GM12801 (cell line): ENCODE results near the gene SYNE1.

Experiments used
- TF ChIP-seq, protein P1 (sequence below): IDR thresholded peaks from one replicate; pipeline ENCODE4 v1.5.1; 2011; ENCODE audit warnings: control low read depth; ENCODE audit not compliant: insufficient read length; ENCODE audit errors: extremely low read depth

The SYNE1 gene

DNA sequence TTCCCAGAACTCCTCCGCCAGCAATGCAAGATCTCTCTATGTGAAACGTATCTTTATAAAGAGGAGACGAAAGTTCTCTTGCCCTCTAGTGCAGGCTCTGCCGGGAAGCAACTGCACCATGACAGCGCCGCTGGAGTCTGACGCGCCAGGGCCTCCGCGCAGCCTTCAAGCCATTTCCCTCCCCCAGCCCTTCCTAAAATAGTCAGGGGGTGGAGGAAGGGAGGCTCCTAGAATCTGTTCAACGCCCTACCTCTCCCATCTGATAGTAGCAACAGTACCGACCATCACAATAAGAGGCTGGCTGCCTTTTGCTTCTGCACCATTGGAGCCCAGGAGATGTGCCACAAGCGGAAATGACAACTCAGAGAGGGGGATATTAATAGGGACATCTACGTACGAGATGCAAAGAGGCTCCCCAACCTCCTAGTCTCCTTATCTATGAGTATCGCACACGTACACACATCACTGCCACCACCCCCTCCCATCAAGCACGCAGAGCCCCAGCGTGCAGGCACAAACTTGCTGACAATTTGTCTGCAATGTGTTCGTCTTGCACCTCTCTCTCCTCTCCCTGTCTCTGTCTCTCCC, 1.0 kb downstream of the SYNE1 start:
- TF ChIP-seq, protein P1, sequence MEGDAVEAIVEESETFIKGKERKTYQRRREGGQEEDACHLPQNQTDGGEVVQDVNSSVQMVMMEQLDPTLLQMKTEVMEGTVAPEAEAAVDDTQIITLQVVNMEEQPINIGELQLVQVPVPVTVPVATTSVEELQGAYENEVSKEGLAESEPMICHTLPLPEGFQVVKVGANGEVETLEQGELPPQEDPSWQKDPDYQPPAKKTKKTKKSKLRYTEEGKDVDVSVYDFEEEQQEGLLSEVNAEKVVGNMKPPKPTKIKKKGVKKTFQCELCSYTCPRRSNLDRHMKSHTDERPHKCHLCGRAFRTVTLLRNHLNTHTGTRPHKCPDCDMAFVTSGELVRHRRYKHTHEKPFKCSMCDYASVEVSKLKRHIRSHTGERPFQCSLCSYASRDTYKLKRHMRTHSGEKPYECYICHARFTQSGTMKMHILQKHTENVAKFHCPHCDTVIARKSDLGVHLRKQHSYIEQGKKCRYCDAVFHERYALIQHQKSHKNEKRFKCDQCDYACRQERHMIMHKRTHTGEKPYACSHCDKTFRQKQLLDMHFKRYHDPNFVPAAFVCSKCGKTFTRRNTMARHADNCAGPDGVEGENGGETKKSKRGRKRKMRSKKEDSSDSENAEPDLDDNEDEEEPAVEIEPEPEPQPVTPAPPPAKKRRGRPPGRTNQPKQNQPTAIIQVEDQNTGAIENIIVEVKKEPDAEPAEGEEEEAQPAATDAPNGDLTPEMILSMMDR, result no peak

- TF ChIP-seq, protein P1, result no peak
Measured at GRCh38 chr6:152634773-152635172, 2.4 kb downstream of the SYNE1 start.

DNA sequence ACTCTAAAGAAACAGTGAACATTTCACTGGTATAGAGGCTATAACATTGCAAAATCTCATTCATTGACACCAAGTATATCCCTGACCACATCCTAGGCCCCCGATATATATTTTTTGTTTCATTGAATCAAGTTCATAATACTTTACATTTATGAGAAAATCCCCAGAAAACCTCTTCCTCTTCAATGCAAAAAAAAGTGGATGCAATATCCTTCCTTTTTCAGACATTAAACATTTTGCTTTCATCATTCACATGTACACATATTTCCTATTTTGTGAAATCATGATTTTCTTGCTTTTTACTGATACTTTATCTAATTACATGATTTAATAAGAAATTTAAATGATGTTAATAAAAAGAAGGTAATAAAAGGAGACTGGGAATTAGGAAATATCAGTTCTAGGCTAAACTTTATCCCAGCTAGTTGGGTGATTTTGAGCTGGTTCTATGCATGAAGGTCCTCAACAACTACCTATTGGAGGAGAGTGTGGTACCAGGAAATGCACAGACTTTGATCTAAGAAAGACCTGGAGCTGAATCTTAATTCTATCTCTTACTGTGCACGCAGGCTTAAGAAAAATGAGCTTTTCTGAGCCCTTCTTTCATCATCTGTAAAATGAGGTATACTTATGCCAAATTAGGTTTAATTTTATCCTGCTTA, 4.9 kb downstream of the SYNE1 start:
- TF ChIP-seq, protein P1, result no peak

DNA sequence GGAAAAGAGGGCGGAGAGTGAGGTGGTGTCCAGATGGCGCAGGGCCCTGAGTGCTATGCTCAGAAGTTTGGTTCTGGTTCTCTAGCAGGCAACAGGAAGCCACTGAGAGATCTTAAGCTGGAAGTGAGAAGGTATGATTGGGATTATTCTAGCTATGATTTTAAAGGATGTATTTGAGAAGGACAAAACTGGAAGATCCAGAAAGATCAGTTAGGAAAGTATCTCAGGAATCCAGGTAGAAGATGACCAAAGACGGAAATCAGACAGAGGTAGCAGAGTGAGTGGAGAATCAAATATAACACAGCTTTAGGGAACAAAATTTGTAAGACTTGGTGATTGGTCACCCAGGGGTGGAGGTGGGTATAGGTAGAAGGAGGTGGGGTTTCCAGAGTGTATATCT, 5.8 kb downstream of the SYNE1 start:
- TF ChIP-seq, protein P1, result no peak

DNA sequence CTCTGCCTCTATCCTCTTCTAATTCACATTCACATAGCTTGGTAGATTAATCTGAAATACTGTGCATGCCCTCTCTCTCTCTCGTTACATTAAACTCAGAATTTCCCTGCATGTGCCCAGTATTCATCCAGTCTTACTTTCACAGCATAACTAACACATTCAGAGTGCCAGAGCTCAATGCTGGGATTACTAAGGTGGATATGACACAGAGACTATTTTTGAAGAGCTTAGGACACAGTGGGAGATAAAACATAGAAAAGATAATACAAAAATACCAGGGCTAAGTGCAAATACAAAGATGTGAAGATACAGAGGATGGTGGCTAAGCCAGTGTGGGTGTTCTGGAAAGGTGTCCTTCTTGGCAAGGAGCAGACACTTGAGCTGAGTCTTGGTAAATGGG, 6.3 kb downstream of the SYNE1 start:
- TF ChIP-seq, protein P1, result no peak

- TF ChIP-seq, protein P1, result no peak
Measured at GRCh38 chr6:152625213-152625612, 11.9 kb downstream of the SYNE1 start.

- TF ChIP-seq, protein P1, result no peak
Measured at GRCh38 chr6:152609125-152609670, 28.0 kb downstream of the SYNE1 start.
